Amniotic stem cell (primary cell): ENCODE data around the gene GIMAP8.
"Not testable (repeated sequence)": the region's sequence is repeated elsewhere in the genome, so short reads cannot be mapped to it uniquely, and the experiment has no call there.

Experiments
- DNase-seq: peaks from one replicate; lab custom pipeline; 2025; lab: John Stamatoyannopoulos, UW

Gene GIMAP8

GRCh38 chr7:150435390-150436073 lies 14.9 kb upstream of the GIMAP8 start:
- DNase-seq: no peak

- DNase-seq: no peak
Observed at GRCh38 chr7:150439967-150440366, 10.5 kb upstream of the GIMAP8 start.

DNA sequence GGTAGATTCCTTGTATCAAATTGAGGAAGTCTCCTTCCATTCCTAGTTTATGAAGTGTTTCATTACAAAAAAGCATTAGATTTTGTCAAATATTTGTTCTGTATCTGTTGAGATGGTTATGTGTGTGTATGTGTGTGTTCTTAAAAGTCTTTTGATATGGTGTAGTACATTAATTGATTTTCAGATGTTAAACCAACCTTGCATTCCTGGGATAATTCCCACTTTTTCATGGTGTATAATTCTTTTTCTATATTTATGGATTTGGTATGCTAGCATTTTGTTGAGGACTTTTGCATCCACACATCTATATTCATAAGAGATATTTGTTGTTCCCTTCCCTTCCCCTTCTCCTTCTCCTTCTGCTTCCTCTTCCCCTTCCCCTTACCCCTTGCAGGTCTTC lies 8.9 kb upstream of the GIMAP8 start:
- no peak for DNase-seq

GRCh38 chr7:150442811-150443210 lies 7.6 kb upstream of the GIMAP8 start:
- DNase-seq: no peak

- DNase-seq: no peak
Observed at GRCh38 chr7:150443793-150444540, 6.5 kb upstream of the GIMAP8 start.

GRCh38 chr7:150444674-150445365 lies 5.6 kb upstream of the GIMAP8 start:
- no peak for DNase-seq

DNA sequence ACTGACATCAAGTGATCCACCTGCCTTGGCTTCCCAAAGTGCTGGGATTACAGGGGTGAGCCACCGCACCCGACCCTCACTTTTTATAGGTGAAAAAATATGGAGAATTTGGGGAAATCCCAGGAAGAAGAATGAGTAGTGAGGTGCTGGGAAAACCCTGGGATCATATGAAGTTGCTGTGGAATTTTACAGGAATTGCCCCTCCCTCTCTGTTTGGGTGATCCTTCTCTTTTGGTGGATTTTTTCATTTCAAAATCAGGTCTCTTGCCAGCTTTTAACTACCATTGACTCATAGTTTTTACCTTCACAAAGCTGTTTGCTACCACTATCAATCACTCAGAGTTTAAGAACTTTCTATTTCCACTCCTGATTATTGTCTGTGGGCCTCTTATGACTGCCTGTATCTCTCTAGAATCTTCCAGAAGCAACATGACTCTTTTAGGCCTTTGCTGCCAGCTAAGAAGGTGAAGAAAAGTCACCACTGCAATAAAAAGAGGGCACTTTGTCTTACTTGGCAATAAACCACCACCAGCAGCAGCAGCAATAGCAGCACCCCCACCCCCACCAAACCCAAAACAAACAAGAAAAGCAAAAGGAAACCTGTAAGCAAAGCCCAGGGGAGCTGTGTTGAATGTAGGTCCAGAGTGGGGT lies 4.0 kb upstream of the GIMAP8 start:
- no peak for DNase-seq

- no peak for DNase-seq
Observed at GRCh38 chr7:150447966-150448788, 2.3 kb upstream of the GIMAP8 start.

GRCh38 chr7:150448789-150449147 lies 1.7 kb upstream of the GIMAP8 start:
- DNase-seq: peak; percentile 4

GRCh38 chr7:150449206-150449952 lies 1.1 kb upstream of the GIMAP8 start:
- DNase-seq: no peak

DNA sequence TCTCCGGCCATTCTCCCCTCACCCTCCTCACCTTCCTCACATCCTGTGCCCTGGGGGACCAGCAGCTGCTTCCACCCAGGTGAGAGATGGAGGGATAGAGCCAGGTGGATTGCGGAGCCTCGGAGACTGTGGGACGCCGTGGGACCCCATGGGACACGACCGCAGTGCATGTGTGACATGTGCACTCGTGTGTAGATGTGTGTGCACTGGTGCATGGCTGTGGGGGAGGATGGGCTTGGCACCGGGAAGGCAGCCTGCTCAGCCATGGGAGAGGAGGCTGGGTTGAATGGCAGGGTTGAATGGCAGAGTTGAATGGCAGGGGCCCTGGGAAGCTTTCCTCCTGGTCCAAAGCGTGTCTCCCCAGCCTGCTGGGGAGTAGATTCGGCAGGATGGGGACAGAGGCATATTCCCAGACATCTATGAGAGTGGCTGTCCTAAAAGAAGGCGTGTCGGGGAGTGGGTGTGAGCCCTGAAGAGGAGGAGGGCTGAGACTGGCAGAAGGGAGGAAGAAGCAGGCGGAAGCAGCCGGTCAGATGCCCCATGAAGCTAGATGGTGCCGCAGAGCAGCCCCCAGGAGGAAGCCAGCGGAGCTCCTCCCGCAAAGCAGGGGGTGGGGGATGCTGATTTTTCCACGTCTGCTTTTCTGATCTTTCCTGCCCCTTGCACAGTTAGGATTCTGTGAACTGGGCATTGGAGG lies 815 bp downstream of the GIMAP8 start:
- DNase-seq: no peak

DNA sequence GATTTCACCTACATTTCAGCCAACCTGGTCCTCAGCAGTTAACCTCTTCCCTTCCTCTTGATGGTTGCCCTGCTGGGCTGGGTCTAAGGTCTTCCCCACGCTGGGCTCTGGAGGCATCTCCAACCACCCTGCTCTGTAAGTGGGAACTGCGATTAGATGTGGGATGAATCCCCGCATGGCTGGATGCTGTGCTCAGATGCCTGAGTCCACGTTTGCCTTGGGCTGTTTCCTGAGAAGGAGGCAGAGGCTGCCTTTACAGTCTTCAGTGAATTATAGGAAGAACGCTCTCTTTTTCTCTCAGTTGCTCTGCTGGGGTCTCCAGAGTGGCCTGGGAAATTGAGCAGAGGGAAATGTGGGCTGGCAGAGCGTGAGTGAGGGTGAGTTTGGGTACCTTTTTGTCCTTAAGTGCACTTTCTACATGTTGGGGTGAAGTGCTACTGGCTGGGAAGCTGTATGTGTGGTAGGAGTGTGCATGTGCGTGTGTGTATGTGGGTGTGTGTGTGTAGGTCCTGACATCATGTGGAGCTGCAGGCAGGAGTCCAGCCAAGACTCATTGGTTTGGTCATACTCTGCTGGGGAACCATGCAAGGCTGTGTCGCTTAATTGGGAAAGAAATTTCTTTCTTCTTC lies 1.5 kb downstream of the GIMAP8 start:
- DNase-seq: no peak

DNA sequence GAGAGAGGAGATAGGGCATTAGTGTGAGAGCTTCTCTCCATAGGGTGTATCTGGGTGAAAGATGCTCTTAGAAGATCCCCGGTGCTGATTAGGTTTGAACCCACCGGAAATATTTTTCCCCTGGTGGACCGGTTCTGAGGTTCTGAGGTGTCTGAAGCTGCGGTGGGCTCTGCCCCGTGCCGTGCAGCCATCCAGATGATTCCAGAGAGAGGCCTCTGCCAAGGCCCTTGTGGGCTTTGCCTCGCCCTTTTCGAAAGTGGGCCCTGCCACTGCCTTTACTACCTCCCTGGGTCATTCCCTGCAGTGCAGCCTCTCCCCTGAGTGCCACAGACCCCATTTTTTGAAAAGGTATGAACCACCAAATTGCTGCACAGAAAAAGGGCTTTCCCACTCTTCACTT lies 2.8 kb downstream of the GIMAP8 start:
- DNase-seq: no peak

- DNase-seq: no peak
Observed at GRCh38 chr7:150453892-150454291, 3.5 kb downstream of the GIMAP8 start.

DNA sequence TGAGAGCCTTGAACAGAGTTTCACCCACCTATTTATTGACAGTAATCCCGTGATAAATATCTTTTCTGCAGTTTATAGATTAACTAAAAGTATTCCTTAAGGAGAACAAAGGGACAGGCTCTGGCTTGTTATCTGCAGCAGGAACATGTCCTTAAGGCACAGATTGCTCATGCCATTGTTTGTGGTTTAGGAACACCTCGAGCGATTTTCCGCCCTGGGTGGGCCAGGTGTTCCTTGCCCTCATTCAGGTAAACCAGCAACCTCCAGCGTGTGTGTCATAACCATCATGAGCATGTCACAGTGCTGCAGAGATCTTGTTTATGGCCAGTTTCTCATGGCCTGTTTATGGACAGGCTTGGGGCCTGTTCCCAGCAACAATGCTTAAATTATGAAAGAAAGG lies 6.6 kb downstream of the GIMAP8 start:
- DNase-seq: not testable (repeated sequence)

DNA sequence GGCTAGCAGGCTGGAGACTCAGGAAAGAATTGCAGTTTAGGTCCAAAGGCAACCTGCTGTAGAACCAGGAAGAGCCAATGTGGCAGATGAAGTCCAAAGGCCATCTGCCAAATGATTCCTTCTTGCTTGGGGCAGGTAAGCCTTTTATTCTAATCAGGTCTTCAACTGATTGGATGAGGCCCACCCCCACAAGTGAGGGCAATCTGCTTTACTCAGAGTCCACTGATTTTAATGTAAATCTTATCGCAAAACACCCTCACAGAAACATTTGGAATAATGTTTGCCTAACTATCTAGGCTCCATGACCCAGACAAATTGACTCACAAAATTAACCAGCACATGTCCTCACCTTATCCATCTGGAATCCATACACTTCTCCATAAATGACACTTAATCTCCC lies 7.8 kb downstream of the GIMAP8 start:
- no peak for DNase-seq

DNA sequence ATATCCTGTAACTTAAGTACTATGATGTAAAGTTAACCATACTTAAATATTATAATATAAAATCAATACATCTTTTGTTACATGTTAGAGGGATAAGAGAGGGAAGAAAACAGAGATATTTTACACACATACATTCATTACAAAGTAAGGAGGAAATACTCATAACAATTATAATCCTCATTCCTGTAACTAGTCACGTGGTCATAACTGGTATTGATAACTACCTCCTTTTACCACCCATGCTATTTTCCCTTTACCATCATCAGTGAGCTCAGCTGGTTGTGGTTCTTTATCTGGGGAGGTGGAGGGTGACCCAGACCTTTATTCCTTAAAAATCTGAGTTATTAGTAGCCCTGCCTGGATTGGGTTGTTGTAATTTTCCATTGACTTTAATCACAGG lies 8.3 kb downstream of the GIMAP8 start:
- no peak for DNase-seq

- DNase-seq: no peak
Observed at GRCh38 chr7:150461520-150461919, 11.1 kb downstream of the GIMAP8 start.

- DNase-seq: no peak
Observed at GRCh38 chr7:150462413-150462812, 12.0 kb downstream of the GIMAP8 start.

DNA sequence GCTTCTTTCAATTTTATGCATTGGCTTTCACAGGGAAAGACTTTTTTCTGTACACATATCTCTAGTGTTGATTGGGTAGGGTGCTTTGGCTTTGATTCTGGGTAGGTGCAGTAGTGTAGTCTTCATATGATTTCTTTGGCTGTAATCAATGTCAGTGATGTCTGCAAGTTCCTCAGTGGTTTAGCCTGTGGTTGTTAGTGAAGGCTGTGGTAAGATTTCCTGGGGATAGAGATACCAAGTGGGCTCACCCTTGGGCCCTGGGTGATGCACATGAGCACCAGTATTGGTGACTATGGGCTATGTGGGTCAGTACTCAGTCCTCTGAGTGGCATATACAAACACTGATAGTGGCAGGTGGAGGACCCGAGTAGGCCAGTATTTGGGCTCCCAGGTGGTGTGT lies 13.0 kb downstream of the GIMAP8 start:
- no peak for DNase-seq
